ENCODE measurements around the gene SPRED2.

The SPRED2 gene

DNA sequence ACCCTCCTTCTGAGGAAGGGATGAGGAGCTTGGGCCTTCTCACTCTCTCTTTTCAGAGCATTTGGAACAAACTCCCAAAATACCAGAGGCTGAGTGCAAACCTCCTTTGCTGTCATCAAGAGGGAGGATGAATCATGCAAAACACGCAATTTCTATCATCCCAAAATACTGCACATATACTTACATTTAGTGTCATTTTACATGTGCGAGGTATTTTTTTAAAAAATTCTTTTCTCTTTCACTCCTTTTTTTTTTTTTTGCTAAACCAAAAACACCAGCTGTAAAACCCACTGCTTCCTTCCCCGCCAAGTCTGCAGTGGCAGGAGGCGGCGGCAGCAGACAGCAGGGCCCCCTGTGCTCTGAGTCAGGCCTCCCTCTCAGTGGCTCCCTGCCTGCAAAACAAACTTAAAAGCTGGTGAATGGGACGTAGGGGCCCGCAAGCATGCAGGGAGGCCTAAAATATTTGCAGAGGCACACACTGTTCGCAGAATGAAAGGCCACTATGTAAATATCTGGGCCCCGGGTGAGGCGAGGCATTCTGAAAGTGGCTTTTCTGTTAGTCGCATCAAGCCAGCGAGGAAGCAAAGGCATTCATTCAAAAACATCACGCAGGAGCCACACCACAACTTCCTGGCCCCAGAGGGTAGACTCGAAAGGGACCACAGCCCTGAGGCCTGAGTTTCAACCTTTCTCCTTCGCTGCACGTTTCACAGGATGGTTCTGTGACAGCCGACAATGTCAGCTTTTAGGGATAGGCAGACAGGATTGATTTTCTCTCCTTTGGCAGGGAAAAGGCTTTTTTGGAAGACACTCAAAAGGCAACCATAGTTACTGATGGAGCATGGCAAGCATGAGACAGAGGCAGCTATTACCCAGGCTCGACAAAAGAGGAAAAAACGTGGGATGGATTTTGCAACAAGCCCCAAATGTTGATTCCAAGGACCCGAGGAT lies 131.4 kb downstream of the SPRED2 start:
- no peak for DNase-seq

DNA sequence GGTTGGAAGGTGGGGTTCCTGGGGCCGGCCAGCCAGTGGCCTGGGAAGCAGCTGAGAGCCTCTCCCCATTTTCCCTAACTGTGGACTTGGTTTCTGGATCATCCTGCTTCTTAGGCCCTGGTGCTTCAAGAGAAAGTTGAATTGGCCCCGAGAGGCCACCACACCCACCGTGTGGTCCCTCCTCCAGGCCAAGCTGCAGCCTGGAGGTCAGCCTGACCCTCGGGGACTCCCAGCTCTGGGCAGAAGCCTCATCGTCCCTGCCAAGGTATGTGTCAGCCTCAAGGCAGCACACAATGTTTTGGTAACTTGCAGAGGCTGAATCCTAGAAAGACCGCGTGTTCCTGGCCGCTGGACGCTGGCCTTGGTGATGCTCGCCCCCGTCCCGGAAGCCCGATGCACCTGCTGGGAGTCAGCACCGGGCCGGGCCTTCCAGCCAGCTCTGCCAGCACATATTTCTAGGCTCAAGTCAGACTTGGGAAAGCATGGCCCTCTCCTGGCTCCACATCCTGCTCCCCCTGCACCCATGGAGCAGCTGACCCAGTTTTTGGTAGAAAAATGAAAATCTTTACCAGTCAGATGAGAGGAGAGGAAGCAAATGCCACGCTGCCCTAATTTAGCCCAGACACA lies 132.2 kb downstream of the SPRED2 start:
- no peak for DNase-seq

DNA sequence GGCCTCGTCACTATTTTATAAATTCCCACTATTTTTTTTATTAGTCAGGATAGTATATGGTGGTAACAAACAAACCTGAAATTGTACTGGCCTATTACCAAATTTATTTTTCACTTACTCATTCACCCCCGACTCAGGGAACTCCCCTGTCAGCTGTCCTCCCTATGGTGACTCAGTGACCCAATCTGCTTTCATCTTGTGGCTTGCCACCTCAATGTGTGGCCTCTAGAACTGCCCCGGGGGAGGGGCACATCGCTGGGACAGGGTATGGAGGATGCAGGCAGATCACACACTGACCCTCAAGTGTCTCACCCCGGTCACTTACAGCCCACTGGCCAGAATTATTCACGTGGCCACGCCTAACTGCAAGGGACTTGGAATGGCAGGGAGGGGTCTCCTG lies 133.2 kb downstream of the SPRED2 start:
- no peak for DNase-seq

DNA sequence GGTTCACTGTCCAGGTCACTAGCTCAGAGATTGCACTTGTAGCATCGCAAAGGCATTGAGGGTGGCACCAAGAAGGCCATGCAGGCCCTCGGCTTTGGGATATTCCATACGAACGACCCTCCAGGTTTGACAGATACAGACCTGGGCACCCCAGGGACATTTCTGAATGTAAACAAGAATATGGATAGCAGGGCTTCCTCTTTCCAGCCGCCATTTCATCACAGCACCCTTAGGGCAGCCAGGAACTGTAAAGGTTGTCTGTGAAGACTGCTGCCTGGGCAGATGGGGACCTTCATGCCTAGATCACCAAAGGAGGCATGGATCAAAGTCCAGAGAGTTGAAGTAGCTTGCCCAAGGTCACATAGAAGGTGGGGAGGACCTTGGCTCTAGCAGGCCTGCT lies 134.3 kb downstream of the SPRED2 start:
- no peak for DNase-seq

DNA sequence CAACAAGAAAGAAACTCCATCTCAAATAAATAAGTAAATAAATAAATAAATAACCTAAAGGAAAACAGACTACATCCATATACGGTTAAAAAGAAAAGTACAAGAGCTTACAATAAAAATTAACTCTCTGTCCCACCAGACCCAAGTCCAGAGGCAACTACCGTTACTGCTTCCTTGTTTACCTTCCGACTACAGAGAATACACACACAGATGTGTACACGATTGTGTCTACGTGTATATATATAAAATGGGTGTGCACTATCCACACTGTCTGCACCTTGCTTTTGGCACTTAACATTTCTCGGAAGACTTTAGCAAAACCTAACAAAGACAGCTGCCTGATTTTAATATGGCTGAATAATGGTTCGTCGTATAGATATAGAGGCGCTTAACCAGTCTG lies 134.9 kb downstream of the SPRED2 start:
- DNase-seq = no peak

DNA sequence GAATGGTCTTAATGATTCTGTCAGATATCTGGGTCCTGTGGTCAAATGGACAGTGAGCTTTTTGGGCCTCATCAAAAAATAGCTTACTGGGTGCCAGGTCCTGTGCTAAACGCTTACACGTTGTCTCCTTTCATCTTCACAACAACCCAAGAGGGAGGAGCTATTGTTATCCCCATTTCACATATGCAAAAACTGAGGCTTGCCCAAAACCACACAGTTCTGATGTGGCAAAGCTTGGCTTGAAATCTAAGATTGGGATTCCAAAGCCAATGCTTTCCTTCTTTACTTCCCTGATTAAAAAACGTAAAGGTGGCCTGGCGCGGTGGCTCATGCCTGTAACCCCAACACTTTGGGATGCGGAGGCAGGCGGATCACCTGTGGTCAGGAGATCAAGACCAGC lies 135.4 kb downstream of the SPRED2 start:
- DNase-seq = no peak

DNA sequence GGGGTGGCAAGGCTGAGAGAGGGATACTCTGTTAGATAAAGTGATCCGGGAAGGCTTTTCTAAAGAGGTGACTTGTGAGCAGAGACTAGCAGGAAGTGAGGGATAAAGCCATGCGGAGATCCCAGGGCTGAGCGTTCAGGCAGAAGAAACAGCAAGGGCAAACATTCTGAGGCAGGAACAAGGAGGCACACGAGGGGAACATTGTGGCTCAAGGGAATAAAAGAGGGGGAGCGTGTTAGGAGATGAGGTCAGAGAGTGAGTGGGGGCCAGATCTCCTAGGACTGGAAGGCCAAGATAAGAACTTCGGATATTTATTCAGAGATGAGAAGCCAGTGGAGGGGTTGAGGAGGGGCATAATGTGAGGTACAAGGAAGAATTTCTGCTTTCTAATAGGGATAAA lies 137.7 kb downstream of the SPRED2 start:
- DNase-seq = no peak

DNA sequence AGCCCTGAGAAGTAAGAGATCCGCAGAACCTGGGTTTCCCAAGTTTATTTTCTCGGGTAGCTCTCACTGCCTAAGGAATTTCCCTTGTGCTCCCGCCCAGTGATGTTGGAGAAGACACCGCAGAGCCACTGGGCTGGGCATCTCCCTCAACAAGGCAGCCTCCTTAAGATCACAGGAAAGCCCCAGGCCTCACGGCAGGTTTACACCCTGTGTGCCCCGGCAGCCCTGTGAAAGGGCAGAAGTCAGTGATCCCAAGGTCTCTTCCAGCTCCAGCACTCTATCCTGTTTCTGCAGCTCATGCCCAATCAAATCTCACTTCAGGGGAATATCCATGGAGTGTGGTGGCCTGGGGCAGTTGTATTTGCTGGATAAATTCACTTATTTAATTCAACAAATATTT lies 138.3 kb downstream of the SPRED2 start:
- no peak for DNase-seq

DNA sequence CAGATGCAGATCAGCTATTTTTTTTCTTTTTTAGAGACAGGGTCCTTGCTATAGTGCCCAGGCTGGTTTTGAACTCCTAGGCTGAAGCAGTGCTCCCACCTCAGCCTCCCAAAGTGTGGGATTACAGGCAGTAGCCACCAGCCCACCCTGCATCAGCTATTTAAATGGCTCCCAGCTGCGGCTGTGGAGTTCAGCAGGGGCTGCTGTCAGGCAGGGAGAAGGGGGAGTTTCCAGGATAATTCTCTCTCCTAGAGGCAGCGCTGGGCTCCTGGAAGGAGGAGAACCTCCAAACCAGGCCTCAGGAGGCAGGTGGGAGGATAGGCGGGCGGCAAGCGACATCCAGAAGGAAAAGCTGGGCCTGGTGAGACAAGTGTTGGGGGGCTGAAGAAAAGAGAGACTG lies 139.0 kb downstream of the SPRED2 start:
- no peak for DNase-seq

DNA sequence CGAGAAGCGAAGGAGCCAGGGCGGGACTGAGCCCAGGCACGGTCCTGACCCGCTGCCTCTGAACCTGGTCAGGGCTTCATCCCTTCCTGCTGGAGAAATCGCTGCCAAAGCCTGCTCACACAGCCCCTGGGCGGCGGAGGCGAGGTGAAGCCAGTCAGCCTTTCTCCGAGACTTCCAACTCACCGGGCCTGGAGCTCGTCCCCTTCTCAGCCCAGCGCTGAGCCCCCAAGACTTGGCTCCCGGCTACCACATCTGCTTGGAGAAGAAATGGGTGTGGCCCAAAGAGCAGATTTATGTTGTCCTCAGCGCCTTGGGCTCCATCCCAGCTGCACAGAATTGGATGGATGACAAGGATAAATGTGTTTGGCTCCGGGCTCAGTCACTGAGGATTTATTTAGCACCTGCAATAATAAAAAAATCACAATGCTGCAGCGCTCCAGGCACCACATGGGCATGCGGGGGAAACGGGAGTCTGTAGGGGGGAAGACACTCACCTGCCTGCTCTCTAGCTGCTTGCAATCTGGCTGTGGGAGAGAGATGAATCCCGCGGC lies 139.9 kb downstream of the SPRED2 start:
- no peak for DNase-seq

DNA sequence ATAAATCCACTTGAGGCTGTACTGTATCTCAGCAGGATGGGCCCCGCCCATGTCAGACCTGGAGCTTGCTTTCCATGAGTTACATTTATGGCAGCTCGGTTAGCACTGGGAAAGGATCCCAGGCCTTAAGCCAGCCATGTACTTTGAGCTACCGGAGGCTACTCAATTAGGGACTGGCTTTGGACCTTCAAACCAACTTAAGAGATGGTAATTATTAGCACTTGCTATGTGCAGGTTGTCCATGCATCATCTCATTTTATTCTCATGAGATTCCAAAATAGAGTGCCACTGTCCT lies 140.3 kb downstream of the SPRED2 start:
- DNase-seq = no peak

DNA sequence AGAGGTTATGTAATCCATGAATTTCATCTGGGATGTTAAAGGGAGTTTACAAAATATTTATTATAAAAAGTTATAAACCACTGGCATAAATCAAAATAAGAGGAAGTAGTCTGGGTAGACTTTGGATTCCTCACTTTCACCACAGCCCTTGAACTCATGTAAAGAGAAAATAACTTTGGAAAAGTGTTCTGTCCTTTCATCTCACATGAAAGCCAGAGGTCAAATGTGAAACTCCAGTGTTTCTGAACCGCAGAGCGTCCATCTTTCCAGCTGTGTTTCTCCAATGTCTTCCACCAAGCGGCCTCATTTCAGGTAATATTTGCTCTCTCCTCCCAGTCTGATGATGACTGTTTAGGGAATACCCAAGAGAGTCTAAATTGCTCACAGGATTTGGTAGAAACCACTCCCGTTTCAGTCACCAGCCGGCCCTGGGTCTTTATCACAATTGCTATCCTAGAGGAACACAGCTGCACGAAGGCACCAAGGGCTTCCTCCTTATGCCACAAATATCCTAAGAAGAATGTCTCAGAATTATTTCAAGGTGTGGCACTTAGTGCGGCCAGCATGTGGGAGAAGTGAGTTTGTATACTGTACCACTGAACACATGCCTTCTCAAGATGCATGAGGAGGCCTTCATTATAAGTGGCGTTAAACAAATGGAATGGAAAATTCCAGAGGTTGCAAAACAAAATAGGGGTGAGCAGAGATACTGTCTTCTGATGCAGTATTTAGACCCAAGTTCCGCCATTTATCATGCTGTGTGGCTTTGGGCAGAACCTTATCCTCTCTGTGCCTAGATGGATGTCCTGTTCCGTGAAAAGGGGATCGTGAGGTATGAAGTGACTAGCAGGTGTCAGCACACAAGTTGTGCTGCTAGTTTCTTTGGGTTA lies 140.9 kb downstream of the SPRED2 start:
- no peak for DNase-seq

DNA sequence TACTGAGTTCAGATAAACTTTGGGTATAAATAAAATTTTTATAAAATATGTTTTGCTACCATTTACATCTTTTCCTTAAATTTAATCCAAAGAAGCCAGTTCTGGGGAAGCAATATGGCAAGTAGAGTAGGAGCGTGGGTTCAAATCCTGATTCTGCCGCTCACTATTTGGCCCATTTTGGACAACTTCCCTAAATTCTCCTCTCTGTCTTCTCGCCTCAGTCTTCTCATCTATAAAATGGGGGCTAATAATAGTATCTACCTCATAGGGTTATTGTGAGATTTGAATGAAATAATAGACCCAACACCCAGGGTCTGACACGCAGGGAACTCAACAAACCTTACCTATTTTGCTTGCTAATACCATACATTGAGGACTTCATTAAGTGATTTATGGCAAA lies 145.0 kb downstream of the SPRED2 start:
- DNase-seq = no peak

DNA sequence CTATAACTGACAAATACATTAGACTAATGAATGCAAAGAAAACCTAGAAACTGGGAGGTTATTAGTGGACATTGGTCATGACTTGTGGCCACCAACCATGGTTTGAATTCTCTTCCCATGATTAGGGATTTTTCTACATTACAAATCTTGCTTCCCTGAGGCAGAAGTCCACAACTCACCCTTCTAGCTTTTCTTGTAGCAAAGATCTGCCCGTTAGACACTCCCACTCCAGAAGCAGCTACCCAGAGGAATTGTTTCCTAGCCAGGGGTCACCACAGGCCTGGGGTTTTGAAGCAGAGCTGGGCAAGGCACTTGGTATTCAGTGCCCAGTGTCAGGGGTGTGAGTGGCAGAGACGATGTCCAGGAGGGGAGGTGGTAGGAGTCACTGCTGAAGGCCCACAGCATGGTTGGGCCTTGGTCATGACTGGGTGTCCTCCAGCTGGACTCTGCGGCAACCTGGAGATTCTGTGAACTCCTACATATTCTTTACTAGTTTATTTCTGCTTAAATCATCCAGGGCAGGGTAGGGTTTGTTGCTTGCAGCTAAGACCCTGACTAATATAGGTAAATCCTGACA lies 149.8 kb downstream of the SPRED2 start:
- DNase-seq = no peak

DNA sequence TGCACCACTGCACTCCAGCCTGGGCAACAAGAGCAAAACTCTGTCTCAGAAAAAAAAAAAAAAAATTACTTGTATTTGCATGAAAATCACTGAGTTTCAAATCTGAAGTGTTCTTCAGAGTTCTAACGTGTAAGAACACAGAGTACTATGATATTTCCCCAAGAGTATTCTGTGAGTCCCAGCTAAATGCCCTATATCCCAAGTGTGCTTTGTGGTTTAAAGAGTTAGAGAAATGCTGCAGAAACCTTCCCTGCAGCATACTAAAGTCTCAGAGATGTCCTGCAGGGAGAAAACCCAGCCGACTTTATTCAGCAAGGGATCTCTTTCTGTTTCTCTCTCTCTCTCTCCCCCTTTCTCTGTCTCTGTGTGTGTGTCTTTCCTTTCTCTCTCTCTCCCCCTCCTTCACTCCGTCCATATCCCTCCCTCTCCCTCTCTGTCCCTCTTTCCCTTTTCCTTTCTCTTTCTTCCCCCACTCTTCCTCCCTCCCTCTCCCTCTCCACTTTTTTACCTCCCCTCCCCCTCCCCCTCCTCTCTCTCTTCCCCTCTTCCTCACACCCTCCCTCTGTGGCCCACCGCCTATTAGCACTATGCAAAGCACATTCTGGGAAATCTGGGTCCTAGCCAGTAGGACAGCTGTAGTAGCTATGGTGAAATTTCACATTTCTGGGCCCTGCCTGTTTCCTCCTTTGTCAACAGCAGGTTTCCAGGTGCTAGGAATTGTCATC lies 150.6 kb downstream of the SPRED2 start:
- no peak for DNase-seq

DNA sequence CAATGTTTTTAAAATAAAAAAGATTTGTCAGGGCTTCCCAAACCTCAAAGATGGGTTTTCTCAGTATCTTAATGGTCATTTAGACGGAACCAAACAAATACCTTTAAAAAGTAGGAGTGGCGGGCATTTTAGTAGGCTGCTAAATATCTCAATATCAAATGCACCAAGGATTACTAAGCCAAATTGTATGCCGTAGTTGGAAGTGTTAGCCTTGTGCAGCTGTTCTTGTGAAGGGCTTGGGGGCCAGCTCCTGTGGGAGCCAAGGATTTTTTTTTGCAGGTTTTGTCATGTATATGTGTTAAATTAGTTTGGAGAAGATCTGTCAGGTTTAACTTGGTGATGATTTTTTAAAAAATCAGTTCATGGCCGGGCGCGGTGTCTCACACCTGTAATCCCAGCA lies 152.6 kb downstream of the SPRED2 start:
- DNase-seq = no peak

DNA sequence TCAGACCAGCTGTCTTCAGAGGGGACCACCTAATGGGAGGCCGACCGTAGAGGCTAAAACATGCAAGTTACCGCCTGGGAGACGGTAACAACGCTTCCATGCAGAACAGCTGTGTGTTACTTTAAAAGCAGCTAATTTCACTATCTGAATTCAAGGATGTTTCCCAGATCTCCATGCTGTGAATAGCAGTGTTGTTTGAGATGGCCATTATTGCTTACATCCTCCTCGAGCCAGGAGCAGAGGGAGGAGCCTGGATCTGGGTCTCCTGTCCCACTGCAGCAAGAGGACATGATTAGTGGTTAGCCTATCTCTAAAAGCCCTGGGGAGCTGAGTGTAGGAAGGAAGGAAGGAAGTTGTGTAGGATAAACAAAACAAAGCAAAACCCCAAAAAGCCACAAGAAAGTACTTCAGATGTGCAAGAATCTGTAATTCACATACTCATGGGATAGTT lies 153.8 kb downstream of the SPRED2 start:
- no peak for DNase-seq

DNA sequence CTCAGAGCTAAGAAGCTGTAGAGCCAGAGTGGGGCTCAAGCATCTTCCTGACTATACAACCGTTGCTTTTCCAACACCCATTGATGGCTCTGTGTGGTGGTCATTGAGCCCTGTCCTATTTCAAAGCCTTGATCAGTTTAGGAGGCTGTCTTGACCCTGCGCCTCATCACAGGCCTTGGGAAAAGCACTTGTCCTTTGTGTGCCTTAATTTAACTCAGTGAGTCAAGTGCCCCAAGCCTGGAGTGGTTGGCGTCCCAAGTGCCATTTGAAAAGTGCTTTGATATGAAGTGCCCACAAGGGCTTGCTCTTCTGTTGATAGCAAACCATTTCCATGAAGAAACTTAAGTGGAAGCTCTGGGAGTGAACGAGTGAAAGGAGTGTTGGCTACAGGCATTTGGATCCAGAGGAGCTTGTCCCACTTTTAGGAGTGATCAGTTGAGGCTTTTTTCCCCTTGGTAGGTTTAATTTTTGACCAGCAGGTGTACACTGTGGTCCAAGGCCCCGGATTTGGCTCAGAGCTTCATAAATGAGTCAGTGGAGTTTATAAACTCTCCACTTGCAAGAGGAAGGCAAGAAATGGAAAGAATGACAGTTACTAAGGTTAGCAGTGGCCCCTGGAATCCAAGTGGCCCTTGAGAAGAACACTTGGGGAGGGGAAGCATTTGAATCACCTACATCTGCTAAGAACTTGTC lies 154.5 kb downstream of the SPRED2 start:
- no peak for DNase-seq

DNA sequence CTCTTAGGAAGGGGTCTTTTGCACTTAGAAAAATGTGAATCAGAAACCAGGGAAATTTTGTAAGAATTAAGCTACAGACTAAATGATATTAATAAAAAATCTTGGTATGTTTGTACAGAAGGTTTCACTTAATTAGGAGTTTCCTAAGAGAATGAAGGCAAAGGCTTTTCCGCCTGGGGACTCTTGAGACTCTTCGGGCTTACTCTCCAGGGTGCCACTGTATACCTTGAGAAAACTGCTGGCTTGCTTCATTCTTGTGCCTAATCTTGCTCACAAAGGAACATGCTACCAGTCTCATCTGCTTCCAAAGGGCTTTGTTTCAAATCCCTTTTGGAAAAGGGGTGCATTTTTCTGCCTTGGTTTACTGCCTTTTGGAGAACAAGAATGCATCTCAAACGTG lies 155.3 kb downstream of the SPRED2 start:
- DNase-seq = no peak

DNA sequence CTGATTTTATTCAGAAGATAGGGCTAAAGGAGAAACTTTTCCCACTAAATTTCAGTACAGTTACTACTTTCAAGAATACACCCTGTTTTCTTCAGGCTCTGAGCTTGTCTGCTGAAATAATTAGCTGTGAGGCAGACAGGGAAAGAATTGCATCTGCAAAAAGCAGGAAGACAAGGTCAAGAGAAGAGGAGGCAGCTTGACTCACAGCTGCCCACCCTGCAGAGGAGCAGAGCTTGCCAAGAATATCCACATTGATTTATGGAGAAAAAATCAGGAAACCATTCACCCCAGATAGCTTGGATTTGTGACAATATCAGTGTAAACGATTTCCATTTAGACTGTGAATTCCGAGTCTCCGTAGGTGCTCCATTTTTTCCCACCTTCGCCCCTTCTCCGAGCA lies 155.8 kb downstream of the SPRED2 start:
- no peak for DNase-seq

DNA sequence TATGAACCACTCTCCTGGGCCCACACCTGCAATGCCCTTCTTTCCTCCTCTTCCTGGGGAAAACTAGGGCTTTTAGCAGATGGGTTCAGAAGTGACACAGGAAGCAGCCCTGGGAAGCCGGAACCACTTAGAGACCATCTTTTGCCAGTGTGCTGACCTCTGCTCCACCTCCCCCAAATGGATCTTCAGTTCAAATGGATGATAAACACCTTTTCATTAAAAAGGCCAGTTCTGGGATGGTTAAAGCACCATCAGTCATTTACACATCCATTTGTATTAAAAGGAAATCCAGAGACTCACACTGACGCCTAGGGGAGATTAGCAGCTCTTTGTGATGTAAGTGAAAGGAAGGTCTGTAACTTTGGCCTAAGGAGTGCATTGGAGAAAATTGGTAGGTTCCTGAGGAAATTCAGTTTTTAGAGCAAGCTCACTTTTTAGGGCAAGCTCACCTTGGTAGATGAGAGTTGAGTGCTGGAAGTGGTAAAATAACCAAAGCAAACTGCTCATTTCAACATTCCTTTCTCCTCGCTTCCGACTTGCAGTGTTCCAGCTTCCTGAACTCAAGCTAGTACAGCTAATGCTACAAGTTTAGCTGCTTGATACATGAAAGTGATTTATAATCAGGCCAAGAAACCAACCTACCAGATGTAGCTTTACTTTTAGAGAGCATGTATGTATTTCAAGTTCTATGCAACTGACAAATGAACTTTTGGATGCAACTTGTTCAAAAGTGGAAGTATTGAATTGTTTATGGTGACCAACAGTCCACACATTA lies 157.1 kb downstream of the SPRED2 start:
- DNase-seq = no peak

Measured in NCI-H524 (cell line).